Stimulated activated CD4-positive, alpha-beta T cell treated with anti-CD3 and anti-CD28 coated beads, TNF-alpha, amount 100 ng/mL, for 24 hours (primary cell): ENCODE results near the gene HOXA13.

ENCODE experiments used
- DNase-seq, 3 experiments: peaks; one replicate each; pipeline ENCODE4 v3.0.0-alpha.2; 2020; ENCODE audit warnings: low read depth in 3 of 3

Gene HOXA13

DNA sequence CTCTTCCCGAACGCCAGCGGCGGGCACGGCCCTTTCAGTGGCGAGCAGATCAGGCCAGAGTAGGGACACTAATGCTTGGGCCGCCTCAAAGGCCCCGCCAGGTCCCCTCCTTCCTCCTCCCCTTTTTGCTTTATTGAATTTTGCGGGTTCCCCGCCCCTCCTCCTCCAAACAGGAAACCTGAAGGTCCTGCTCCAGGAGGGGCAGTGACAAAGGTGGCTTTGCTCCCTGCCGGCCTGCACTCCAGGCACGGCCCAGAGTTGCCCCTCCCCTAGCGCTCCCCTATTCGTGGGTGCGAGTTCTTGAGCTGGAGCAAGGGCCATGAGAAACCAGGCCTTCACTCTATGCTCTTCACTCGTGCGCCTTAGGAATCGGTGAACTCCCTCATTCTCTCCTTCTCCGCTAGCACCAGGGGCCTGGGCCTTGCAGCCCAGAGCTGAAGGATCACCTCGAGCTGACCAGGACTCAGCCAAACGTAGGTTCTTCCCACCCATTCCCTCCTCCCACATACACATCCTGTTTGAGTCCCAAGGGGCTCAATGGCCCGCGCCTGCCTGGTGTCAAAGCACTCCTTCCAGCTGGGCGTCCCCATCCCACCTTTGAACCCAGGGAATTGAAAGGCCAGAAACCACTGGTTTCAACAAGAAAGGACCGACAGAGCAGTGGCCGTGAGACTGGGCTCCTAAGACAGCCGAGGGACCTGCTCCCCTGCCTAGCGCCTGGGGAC, 51.7 kb downstream of the HOXA13 start:
- no peak for DNase-seq

DNA sequence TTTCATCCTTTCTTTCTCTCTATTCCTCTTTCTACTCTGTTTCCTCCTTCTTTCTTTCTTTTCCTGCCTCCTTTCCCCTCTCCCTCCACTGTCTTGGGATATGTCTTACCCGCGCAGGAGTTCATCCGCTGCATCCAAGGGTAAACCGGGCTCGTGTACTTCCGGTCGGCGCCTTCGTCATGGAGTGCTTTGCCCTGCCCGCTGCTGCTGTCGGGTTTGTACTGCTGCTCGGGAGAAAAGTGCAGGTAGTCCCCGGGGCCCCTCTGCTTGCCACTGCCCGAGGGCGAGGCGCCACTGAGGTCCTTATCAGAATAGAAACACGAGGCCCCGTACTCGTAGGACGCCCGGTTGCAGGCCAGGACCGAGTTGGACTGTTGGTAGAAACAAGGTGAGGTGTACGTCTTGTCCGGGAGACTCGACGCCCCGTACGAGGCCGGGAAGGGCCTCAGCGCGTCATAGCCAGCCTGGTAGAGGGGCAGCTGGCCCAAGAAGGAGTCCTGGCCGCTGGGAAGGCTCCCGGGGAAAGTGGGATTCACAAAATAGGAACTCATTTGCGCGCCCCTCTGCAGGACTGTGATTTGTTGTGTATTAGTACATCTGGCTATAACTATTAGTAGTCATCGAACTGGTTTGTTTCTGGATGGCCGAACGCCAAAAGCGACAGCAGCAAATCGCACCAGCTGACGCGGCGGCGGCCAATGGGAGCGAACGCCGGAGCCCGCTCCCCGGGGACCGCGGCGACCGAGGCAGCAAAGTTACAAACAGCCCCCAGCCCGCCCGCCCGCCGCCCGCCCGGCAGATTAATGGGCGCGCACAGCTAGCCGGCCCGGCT, 52.5 kb downstream of the HOXA13 start, which contains the start of gene HOXA6:
TSS of gene HOXA6 (minus strand) at position 576 of the 832 bp plus-strand sequence. CDS start at position 551, 25 bp downstream.
- no peak for DNase-seq

DNA sequence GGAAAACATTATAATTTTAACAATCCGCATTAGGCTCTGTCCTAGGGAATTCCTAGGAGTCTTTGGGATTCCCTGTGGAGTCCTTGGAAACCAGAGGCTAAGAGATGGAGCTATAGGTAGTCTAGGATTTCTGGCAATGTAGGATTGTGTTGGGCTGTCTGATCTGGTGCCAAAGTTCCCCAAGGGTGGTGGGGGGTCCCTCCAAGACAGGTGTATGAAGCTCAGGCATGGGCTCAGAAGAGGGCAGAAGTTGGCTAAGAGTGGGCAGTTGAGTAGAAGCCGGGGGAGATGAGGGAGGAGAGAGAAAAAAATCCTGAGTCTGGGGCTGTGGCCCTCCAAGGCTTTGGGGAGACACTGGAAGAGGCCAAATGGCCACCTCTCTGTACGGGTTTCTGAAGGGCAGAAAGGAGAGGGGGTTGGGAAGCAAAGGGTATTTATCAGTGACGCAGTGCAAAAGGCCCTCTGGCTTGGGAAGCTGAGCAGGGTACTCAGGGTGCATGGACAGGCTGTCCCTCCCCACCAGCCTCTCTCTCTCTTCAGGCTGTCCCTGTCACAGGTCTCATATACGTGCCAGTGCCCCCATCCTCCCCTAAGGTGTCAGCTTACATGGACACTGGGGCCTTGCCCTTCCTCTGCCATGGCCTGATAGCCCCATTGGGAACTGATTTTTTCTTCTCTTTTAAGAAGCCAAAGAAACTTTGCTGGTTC, 53.2 kb downstream of the HOXA13 start:
- no peak for DNase-seq

DNA sequence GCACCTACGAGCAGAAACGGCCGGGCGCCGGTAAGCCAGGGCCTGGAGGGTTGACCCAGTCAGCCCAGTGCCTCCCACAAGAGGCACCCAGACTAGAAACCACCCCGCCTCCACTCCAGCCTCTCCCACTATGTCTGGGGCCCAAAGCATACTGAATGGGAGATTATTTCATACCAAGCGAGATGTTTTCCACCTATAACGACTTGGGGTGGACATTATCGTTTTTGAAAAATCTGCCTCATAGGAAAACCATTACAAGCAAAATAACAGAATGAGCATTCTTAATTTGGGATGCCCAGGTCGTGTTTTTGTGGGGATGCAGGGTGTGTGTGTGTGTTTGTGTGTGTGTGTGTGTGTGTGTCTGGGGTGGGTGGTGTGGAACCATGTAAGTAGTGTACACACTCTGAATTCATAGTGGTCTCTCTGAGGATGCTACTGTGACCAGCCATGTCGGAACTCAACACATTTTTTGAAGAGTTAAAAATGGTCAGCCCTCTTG, 53.9 kb downstream of the HOXA13 start:
- DNase-seq, result no peak

DNA sequence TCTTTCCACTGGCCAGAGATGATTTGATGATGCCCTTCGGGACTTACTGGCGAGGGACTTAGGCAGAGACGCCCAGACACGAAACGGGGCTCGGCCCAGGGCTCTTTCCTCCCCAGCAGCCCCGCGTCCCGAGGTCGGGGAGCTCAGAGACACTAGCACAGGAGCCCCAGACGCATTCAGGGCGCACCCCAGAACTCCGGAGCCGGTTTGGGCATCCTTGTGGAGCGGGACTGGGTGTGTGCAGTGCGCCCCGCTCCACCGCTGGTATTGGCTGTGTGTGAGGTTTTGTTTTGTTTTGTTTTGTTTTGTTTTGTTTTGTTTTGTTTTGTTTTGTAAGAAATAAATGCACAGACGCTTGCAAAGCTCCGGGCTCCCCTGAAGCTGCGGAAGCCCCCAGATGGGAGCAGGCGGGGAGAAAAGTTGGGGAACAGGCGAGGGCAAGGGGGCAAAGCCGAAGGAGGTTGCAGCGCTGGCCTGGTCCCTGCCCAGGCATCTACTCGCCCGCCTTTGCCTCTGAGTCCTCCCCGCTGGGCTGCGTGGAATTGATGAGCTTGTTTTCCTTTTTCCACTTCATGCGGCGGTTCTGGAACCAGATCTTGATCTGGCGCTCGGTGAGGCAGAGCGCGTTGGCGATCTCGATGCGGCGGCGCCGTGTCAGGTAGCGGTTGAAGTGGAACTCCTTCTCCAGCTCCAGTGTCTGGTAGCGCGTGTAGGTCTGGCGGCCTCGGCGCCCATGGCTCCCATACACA, 54.6 kb downstream of the HOXA13 start:
- DNase-seq, result no peak

DNA sequence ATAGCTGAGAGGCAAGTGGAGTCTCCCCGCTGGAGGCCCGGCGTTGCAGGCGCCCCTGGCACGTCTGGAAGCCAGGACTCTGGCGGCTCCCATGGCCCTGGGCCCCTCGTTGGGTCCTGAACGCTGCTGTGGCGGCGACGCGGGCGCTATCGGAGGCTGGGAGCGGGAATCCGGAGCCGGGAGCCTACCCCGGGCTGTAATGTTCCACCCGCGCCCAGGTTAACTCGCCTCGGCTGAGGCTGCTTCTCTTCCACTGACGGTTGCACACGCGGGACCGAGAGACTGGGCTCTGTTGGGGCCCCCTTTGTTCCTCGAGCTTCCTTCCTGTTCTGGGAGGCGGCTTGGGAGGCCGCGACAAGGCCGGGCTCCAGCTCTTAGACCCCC, 55.1 kb downstream of the HOXA13 start:
- no peak for DNase-seq
